IMR-90 (cell line): ENCODE data around the gene FBXL14. TPM values are rescaled to one million over a fixed set of nuclear protein-coding genes. Genes with fewer than 3 reads are reported as not detected.

Source experiments
- ATAC-seq: fragments of 200-7000 bp; cut with Tn5 transposase; 2 replicates; pipeline ENCODE4 v1.9.1; 2020; ENCODE audit warnings: low read depth, mild to moderate bottlenecking, moderate library complexity
- BruUV-seq: library from RNA; stranded (reverse); fragments of 400-500 nt; replicated peaks from 2 replicates; lab custom pipeline; 2021; lab: Mats Ljungman, UMichigan
- CTCF ChIA-PET: fragments of 300-600 bp; formaldehyde crosslinking; extraction: SDS; loops from one replicate; lab custom pipeline; 2021; ENCODE audit warnings: antibody characterized with exemption; lab: Yijun Ruan, JAX
- POLR2A ChIA-PET: fragments of 300-600 bp; sonication (Branson Sonifier 250); formaldehyde crosslinking; loops from one replicate; lab custom pipeline; 2022; ENCODE audit warnings: antibody characterized with exemption; ENCODE audit not compliant: unreplicated experiment; lab: Charles Lee
- DNase-seq: peaks from one replicate; pipeline ENCODE4 v3.0.0; 2013
- H2AFZ ChIP-seq: replicated peaks from 2 replicates; pipeline ENCODE3; 2013; ENCODE audit warnings: low read length, mild to moderate bottlenecking; ENCODE audit not compliant: poor library complexity
- H2AK5ac ChIP-seq: 2 replicates; pipeline ENCODE4 v1.6.1; 2013; ENCODE audit warnings: low read depth, low read length, inconsistent platforms
- H2AK9ac ChIP-seq: replicated peaks from 2 replicates; pipeline ENCODE3; 2013; ENCODE audit warnings: mild to moderate bottlenecking, low read depth, low read length, moderate library complexity; ENCODE audit not compliant: poor library complexity
- H2BK120ac ChIP-seq: 2 replicates; pipeline ENCODE4 v1.6.1; 2013; ENCODE audit warnings: low read depth, low read length, inconsistent platforms
- H2BK15ac ChIP-seq: 3 replicates; pipeline ENCODE4 v1.6.1; 2013; ENCODE audit warnings: low read depth, low read length, inconsistent platforms
- H2BK20ac ChIP-seq: 2 replicates; pipeline ENCODE4 v1.6.1; 2013; ENCODE audit warnings: low read depth, mild to moderate bottlenecking, inconsistent platforms, low read length, moderate library complexity
- H2BK5ac ChIP-seq: 2 replicates; pipeline ENCODE4 v1.6.1; 2013; ENCODE audit warnings: mild to moderate bottlenecking, low read depth, low read length, inconsistent platforms; ENCODE audit not compliant: poor library complexity, severe bottlenecking
- H3K14ac ChIP-seq: replicated peaks from 2 replicates; pipeline ENCODE4 v1.6.1; 2013; ENCODE audit warnings: low read depth, low read length, inconsistent platforms
- H3K18ac ChIP-seq: 2 replicates; pipeline ENCODE4 v1.6.1; 2013; ENCODE audit warnings: low read depth, low read length, control low read depth
- H3K23ac ChIP-seq: 2 replicates; pipeline ENCODE4 v1.6.1; 2013; ENCODE audit warnings: low read depth, low read length, inconsistent platforms
- H3K27ac ChIP-seq: 2 replicates; pipeline ENCODE4 v1.5.1; 2013; ENCODE audit warnings: mild to moderate bottlenecking, control low read depth, low read length; ENCODE audit not compliant: insufficient read depth
- H3K27me3 ChIP-seq: 2 replicates; pipeline ENCODE4 v1.6.1; 2013; ENCODE audit warnings: low read length; ENCODE audit not compliant: control insufficient read depth, insufficient read depth
- H3K36me3 ChIP-seq: 2 replicates; pipeline ENCODE4 v1.6.1; 2013; ENCODE audit warnings: low read length, mixed read lengths; ENCODE audit not compliant: control insufficient read depth, insufficient read depth
- H3K4ac ChIP-seq: 2 replicates; pipeline ENCODE4 v1.6.1; 2013; ENCODE audit warnings: low read depth, low read length, inconsistent platforms
- H3K4me1 ChIP-seq: 2 replicates; pipeline ENCODE4 v1.6.1; 2013; ENCODE audit warnings: low read length, mixed read lengths; ENCODE audit not compliant: control insufficient read depth, insufficient read depth
- H3K4me2 ChIP-seq: 2 replicates; pipeline ENCODE4 v1.6.1; 2013; ENCODE audit warnings: low read depth, mild to moderate bottlenecking, control low read depth, low read length, moderate library complexity
- H3K4me3 ChIP-seq: 2 replicates; pipeline ENCODE4 v1.5.1; 2013; ENCODE audit warnings: low read depth, mild to moderate bottlenecking, control low read depth, low read length, moderate library complexity; ENCODE audit not compliant: insufficient read depth
- H3K56ac ChIP-seq: 2 replicates; pipeline ENCODE4 v1.6.1; 2013; ENCODE audit warnings: low read length, inconsistent platforms; ENCODE audit not compliant: insufficient read depth; ENCODE audit errors: extremely low read depth
- H3K79me1 ChIP-seq, 2 experiments: 2 replicates each; pipeline ENCODE4 v1.6.1; 2013; ENCODE audit warnings: low read length in 2 of 2, inconsistent platforms in 1 of 2, low read depth in 1 of 2
- H3K9ac ChIP-seq: 2 replicates; pipeline ENCODE4 v1.6.1; 2013; ENCODE audit warnings: low read depth, low read length, control low read depth
- H3K9me1 ChIP-seq: 2 replicates; pipeline ENCODE4 v1.6.1; 2013; ENCODE audit warnings: low read length, inconsistent platforms; ENCODE audit not compliant: insufficient read depth
- H3K9me3 ChIP-seq: 2 replicates; pipeline ENCODE4 v1.6.1; 2013; ENCODE audit warnings: low read length; ENCODE audit not compliant: control insufficient read depth, insufficient read depth
- H4K20me1 ChIP-seq: 2 replicates; pipeline ENCODE4 v1.6.1; 2013; ENCODE audit warnings: low read length, inconsistent platforms; ENCODE audit not compliant: insufficient read depth
- H4K5ac ChIP-seq: 2 replicates; pipeline ENCODE4 v1.6.1; 2013; ENCODE audit warnings: mild to moderate bottlenecking, low read depth, low read length, control low read depth
- H4K8ac ChIP-seq, 2 experiments: 2 replicates each; pipeline ENCODE4 v1.6.1; 2013; ENCODE audit warnings: low read depth in 2 of 2, low read length in 2 of 2, control low read depth in 1 of 2, inconsistent platforms in 1 of 2
- H4K91ac ChIP-seq: 2 replicates; pipeline ENCODE4 v1.6.1; 2013; ENCODE audit warnings: low read depth, low read length, inconsistent platforms; ENCODE audit not compliant: insufficient read depth
- MAFK ChIP-seq: IDR thresholded peaks from 2 replicates; pipeline ENCODE4 v1.6.1; 2012; ENCODE audit warnings: low read depth, low read length, improper control_type of control experiment
- RCOR1 ChIP-seq: IDR thresholded peaks from 2 replicates; pipeline ENCODE4 v1.6.1; 2012; ENCODE audit warnings: mild to moderate bottlenecking, low read length, improper control_type of control experiment; ENCODE audit not compliant: insufficient replicate concordance
- WGBS, 2 experiments: methylation state at CpG; one replicate each; pipeline versions ENCODE4 v1.1.5 to v1.1.7; 2013; ENCODE audit warnings: missing lambda C conversion rate in 2 of 2; ENCODE audit not compliant: insufficient read length in 1 of 2; ENCODE audit errors: extremely low coverage in 2 of 2; 5-methylcytosine and 5-hydroxymethylcytosine counted together
- dilution Hi-C: fragments of 300-500 bp; cut with HindIII; formaldehyde crosslinking; loops from one replicate; pipeline ENCODE4 v1.14.3; 2018; ENCODE audit warnings: low sequenced_read_pairs; ENCODE audit not compliant: unreplicated experiment
- in situ Hi-C: fragments of 300-500 bp; cut with MboI; formaldehyde crosslinking; loops from 3 replicates; pipeline ENCODE4 v1.14.3; 2019; ENCODE audit warnings: low sequenced_read_pairs, inconsistent platforms, mixed read lengths
- intact Hi-C: fragments of 100-400 bp; cut with micrococcal nuclease; formaldehyde crosslinking; loops from 2 replicates; pipeline ENCODE4 v1.10.0; 2022
- polyA plus RNA-seq, 3 experiments: library from polyadenylated mRNA; depleted of rRNA; stranded (reverse); fragments of >200 nt; gene quantifications; 2 replicates each; pipeline ENCODE4 v1.2.3, GENCODE V29; 2012; ENCODE audit warnings: low replicate concordance in 1 of 3
- total RNA-seq: library from RNA; depleted of rRNA; stranded (reverse); fragments of >200 nt; gene quantifications from 2 replicates; pipeline ENCODE4 v1.2.3, GENCODE V29; 2012
- TF ChIP-seq, protein P1 (sequence below): fragments of 150-350 bp; IDR thresholded peaks from 2 replicates; pipeline ENCODE4 v1.6.1; 2017; ENCODE audit warnings: mild to moderate bottlenecking, antibody characterized with exemption, low read length, low read depth
- TF ChIP-seq, protein P2 (sequence below): conservative IDR thresholded peaks from 2 replicates; pipeline ENCODE4 v1.5.1; 2012; ENCODE audit warnings: mild to moderate bottlenecking, low read depth, low read length, improper control_type of control experiment

The FBXL14 gene
- total and polyA plus RNA-seq, 2 of the 4 experiments (the other 2 are of a cell fraction) = 4.7 to 7.3 TPM

DNA sequence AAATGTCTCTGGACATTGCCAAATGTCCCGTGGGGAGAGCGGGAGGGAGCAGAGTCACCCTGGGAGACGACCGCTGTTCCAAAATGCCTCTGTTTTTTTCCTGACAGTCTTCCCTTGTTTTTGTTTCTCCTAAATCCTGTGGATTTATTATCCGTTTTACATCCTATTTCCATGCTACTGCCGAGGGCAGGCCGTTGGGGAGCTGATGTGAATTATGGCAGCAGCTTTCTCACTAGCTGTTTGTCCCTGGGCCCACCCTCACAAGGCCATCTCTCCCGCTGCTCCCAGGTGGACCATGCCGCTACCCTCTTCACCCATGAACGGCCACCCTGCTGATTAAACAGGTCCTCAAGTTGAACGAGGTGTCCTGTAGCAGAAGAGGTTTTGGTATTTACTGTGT lies 55.2 kb downstream of the FBXL14 start:
- ChIA-PET POLR2A (no interaction called here), CTCF (no interaction called here)
- no peaks in the 10 kb centered on the region for H3K9me3 ChIP-seq
- no peak overlapping the region for H3K27ac ChIP-seq
- H3K4me2 ChIP-seq = no peak overlapping the region
- H2AFZ ChIP-seq = no peak overlapping the region
- H3K36me3 ChIP-seq = no peaks in the 10 kb centered on the region
- H3K18ac ChIP-seq = no peak overlapping the region
- H3K56ac ChIP-seq = no peak overlapping the region
- no peak overlapping the region for H2BK120ac ChIP-seq
- DNase-seq (no peak), ATAC-seq (no peak)
- no peak for TF ChIP-seq MAFK
- TF ChIP-seq, protein P1, sequence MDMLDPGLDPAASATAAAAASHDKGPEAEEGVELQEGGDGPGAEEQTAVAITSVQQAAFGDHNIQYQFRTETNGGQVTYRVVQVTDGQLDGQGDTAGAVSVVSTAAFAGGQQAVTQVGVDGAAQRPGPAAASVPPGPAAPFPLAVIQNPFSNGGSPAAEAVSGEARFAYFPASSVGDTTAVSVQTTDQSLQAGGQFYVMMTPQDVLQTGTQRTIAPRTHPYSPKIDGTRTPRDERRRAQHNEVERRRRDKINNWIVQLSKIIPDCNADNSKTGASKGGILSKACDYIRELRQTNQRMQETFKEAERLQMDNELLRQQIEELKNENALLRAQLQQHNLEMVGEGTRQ = no peak
- TF ChIP-seq, protein P2, sequence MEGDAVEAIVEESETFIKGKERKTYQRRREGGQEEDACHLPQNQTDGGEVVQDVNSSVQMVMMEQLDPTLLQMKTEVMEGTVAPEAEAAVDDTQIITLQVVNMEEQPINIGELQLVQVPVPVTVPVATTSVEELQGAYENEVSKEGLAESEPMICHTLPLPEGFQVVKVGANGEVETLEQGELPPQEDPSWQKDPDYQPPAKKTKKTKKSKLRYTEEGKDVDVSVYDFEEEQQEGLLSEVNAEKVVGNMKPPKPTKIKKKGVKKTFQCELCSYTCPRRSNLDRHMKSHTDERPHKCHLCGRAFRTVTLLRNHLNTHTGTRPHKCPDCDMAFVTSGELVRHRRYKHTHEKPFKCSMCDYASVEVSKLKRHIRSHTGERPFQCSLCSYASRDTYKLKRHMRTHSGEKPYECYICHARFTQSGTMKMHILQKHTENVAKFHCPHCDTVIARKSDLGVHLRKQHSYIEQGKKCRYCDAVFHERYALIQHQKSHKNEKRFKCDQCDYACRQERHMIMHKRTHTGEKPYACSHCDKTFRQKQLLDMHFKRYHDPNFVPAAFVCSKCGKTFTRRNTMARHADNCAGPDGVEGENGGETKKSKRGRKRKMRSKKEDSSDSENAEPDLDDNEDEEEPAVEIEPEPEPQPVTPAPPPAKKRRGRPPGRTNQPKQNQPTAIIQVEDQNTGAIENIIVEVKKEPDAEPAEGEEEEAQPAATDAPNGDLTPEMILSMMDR = no peak
- TF ChIP-seq RCOR1 = no peak
- dilution Hi-C loops (no loop called here), in situ Hi-C loops (no loop called here), intact Hi-C loops (no loop called here)
- H2BK15ac ChIP-seq = no peak overlapping the region
- no peak overlapping the region for H3K9ac ChIP-seq
- no peak overlapping the region for H4K8ac ChIP-seq
- no peak overlapping the region for H2BK5ac ChIP-seq
- no peak overlapping the region for H2BK20ac ChIP-seq
- H4K5ac ChIP-seq = no peak overlapping the region
- no peak overlapping the region for H3K14ac ChIP-seq
- no peak overlapping the region for H3K4me3 ChIP-seq
- H4K91ac ChIP-seq = no peak overlapping the region
- peaks cover 21% of the 10 kb centered on the region for H3K4me1 ChIP-seq
- no TSS peak for BruUV-seq
- H3K4ac ChIP-seq = no peak overlapping the region
- H4K20me1 ChIP-seq = peaks cover 86% of the 10 kb centered on the region
- H2AK5ac ChIP-seq = no peak overlapping the region
- no peak overlapping the region for H2AK9ac ChIP-seq
- WGBS, 2 experiments = 83% methylated on average over 4 of the region's 11 CpGs; no CpG with 5 or more reads in 1 of the 2 experiments
- H3K23ac ChIP-seq = no peak overlapping the region
- H3K79me1 ChIP-seq = peaks cover 22 to 93% of the 10 kb centered on the region in 2 experiments; a peak in 3 of 4 replicates
- H3K9me1 ChIP-seq = peaks cover 38% of the 10 kb centered on the region
- H3K27me3 ChIP-seq = no peaks in the 10 kb centered on the region
